Fibroblast of the aortic adventitia (primary cell): ENCODE results near the gene NIPA2. TPM values are rescaled to one million over a fixed set of nuclear protein-coding genes. Genes with fewer than 3 reads are reported as not detected.
A peak's percentile ranks its signal among the peaks of the same experiment; 100 is the strongest.

Source experiments
- DNase-seq: peaks from one replicate; pipeline ENCODE4 v3.0.0-alpha.2; 2010; ENCODE audit warnings: low read depth
- H3K4me3 ChIP-seq: 2 replicates; pipeline ENCODE4 v1.5.1; 2011; ENCODE audit warnings: low read depth, mild to moderate bottlenecking, control low read depth, low read length, moderate library complexity
- CTCF ChIP-seq: IDR thresholded peaks from 2 replicates; pipeline ENCODE4 v1.5.1; 2011; ENCODE audit warnings: mild to moderate bottlenecking, low read length, control low read depth, inconsistent platforms; ENCODE audit not compliant: insufficient read depth
- total RNA-seq: library from RNA; depleted of rRNA; stranded (reverse); fragments of >200 nt; gene quantifications from 2 replicates; pipeline ENCODE4 v1.2.3, GENCODE V29; 2012; ENCODE audit warnings: low replicate concordance

Gene NIPA2
- total RNA-seq, 1 donor: 75.3 TPM

GRCh38 chr15:22868928-22869327 is 30.5 kb downstream of the NIPA2 start:
- TF ChIP-seq CTCF: no peak
- no peak overlapping the region for H3K4me3 ChIP-seq
- no peak for DNase-seq

GRCh38 chr15:22869856-22870255 is 31.4 kb downstream of the NIPA2 start:
- DNase-seq: no peak
- no peak overlapping the region for H3K4me3 ChIP-seq
- TF ChIP-seq CTCF: no peak

GRCh38 chr15:22870865-22871264 is 32.4 kb downstream of the NIPA2 start:
- no peak for DNase-seq
- no peak for TF ChIP-seq CTCF
- no peak overlapping the region for H3K4me3 ChIP-seq

GRCh38 chr15:22871481-22872086 is 33.1 kb downstream of the NIPA2 start:
- TF ChIP-seq CTCF: no peak
- H3K4me3 ChIP-seq: no peak overlapping the region
- no peak for DNase-seq

- no peak for TF ChIP-seq CTCF
- peak; percentile 57 for DNase-seq
- H3K4me3 ChIP-seq: no peak overlapping the region
Measured at GRCh38 chr15:22872936-22873701, 34.7 kb downstream of the NIPA2 start.

GRCh38 chr15:22873841-22874240 is 35.4 kb downstream of the NIPA2 start:
- no peak for DNase-seq
- no peak for TF ChIP-seq CTCF
- no peak overlapping the region for H3K4me3 ChIP-seq

GRCh38 chr15:22874256-22874655 is 35.8 kb downstream of the NIPA2 start:
- no peak overlapping the region for H3K4me3 ChIP-seq
- DNase-seq: no peak

More at GRCh38 chr15:22874256-22874655, 35.8 kb downstream of the NIPA2 start:
- no peak for TF ChIP-seq CTCF
